GM19351 (cell line): ENCODE data around the gene KRTAP5-9.
"Not testable (repeated sequence)": the region's sequence is repeated elsewhere in the genome, so short reads cannot be mapped to it uniquely, and the experiment has no call there.

ENCODE experiments used
- ATAC-seq: cut with Tn5 transposase; IDR thresholded peaks from one replicate; pipeline ENCODE4 v1.9.1; 2021; ENCODE audit warnings: mild to moderate bottlenecking, moderate library complexity; ENCODE audit not compliant: unreplicated experiment

The KRTAP5-9 gene

GRCh38 chr11:71532036-71532610, 16.1 kb upstream of the KRTAP5-9 start:
- no peak for ATAC-seq

GRCh38 chr11:71534711-71535608, 13.3 kb upstream of the KRTAP5-9 start:
- not testable (repeated sequence) for ATAC-seq

DNA sequence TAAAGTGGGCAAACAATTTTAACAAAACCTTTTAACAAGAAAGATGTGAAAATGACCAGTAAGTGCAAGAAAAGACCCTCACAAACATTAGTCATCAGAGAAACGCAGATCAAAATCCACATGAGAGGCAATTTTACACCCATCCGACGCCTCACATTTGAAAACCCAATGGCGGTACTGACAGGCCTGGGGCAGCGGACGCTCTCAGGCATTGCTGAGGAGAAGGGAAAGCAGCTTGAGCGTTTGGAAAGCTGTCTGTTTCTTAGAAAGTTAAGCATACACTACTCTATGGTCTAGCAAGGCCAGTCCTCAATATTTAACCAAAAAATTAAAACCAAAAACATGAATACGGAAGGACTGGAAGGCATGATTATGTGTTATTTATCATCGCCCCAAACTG, 12.4 kb upstream of the KRTAP5-9 start:
- ATAC-seq = no peak

DNA sequence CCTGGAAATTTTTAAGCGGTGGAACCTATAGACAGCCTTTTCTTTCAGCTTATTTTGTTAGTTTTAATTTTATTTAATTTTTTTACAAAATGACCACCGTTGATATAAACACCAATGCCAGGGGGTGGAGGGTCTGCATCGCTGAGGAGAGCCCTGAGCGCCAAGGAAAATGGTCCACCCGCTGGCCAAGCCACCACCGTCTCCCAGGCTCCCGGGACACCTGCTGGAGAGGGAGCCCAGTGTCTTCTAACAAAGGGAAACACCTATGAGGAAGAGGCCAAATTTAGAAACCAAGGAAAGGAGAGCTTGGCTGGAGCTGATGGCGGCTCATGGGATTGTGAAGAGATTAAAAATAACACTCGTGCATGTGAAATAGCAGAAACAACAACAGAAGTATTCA, 10.7 kb upstream of the KRTAP5-9 start:
- no peak for ATAC-seq

GRCh38 chr11:71537977-71538665, 10.1 kb upstream of the KRTAP5-9 start, which contains the start of gene KRTAP5-8:
Gene KRTAP5-8 (plus strand): TSS chr11:71538025. CDS start chr11:71538056, 31 bp downstream.
- not testable (repeated sequence) for ATAC-seq

- no peak for ATAC-seq
Measured at GRCh38 chr11:71538666-71538990, 9.6 kb upstream of the KRTAP5-9 start.

- ATAC-seq = no peak
Measured at GRCh38 chr11:71539017-71539416, 9.2 kb upstream of the KRTAP5-9 start.

DNA sequence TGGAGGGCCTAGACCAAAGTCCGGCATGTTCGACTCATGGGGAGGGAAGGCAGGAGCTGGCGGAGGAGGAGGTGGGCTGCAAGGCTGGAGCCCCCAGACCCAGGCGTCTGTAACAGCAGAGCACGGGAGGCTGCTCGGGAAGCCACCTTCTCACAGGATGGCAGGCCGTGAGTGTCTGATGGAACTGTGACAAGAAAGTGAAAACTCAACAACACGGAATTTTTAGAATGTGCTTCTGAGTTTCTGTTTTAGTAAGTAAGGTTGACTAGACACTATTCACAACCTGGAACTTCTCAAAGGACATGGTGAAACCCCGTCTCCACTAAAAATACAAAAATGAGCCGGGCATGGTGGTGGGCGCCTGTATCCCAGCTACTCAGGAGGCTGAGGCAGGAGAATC, 8.2 kb upstream of the KRTAP5-9 start:
- peak; percentile 47 for ATAC-seq

- peak; percentile 57 for ATAC-seq
Measured at GRCh38 chr11:71540521-71541304, 7.5 kb upstream of the KRTAP5-9 start.

GRCh38 chr11:71542382-71542781, 5.8 kb upstream of the KRTAP5-9 start:
- no peak for ATAC-seq

DNA sequence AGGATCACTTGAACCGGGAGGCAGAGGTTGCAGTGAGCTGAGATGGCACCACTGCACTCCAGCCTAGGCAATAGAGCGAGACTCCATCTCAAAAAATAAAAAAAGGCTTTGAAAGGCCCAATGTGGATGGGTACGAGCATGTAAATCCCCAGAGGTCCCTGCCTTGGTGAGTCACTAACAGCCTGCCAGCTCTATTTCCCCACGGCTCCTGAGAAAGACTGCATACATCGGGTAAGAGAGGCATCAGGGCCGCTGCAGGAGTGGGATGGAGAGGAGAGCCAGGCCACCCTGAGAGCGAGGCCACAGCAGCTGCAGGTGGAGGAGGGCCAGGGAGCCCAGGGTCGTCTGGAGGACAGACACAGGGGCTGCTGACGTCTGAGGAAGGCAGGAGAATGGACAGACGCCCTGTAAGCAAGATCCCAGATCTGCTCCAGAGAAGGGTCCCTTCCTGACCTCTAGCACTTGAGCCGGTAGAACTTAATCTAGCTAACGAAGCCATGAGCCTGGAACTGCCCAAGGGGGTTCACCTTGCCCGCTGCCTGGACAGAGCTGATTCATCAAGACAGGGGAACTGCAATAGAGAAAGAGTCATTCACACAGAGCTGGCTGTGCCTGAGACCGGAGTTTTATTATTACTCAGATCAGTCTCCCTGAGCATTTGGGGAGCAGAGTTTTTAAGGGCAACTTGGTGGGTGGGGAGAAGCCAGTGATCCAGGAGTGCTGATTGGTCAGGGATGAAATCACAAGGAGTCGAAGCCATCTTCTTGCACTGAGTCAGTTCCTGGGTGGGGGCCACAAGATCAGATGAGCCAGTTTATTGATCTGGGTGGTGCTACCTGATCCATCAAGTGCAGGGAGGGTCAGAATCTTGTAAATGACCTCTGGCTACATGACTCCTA, 5.1 kb upstream of the KRTAP5-9 start:
- no peak for ATAC-seq

DNA sequence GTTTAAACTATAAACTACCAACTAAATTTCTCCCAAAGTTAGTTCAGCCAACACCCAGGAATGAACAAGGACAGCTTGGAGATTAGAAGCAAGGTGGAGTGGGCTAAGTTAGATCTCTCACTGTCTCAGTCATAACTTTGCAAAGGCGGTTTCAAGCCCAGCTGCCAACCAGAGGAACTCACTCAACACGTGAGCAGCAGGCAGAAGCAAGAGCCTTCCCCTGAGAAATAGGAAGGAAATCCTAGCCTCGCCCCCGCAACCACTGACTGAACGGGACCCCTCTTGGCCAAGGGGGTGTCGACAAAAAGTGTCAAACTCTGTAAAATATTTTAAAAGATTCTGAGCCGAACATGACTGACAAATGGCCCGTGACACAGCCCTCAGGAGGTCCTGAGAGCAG, 4.4 kb upstream of the KRTAP5-9 start:
- ATAC-seq = no peak

GRCh38 chr11:71544525-71545214, 3.5 kb upstream of the KRTAP5-9 start:
- no peak for ATAC-seq

DNA sequence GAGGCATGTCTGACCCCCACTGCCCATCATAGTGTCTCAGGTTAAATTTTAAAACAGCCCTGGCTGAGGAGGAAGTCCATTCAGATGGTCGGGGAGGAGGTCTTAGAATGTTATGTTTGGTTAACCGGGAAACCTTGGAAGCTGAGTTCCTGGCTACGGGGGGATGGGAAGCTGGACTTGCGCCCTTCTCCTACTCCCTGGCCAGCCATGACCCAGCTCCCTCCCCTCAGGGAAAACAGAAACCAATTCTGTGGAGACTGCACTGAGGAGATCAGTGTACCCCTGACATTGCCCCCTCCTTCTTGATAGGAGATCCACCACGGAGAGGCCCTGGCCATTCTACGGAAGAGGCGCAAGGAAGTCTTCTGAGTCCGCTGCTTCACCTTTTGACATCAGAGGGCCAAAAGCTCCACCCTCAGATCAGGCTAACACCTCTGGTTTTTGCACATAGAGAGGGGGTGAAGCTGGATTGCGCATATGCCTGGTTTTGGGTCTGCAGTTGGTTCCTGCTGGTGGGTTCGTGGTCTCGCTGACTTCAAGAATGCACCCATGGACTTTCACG, 2.7 kb upstream of the KRTAP5-9 start:
- no peak for ATAC-seq

DNA sequence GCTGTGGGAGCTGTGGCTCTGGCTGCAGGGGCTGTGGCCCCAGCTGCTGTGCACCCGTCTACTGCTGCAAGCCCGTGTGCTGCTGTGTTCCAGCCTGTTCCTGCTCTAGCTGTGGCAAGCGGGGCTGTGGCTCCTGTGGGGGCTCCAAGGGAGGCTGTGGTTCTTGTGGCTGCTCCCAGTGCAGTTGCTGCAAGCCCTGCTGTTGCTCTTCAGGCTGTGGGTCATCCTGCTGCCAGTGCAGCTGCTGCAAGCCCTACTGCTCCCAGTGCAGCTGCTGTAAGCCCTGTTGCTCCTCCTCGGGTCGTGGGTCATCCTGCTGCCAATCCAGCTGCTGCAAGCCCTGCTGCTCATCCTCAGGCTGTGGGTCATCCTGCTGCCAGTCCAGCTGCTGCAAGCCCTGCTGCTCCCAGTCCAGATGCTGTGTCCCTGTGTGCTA, 514 bp downstream of the KRTAP5-9 start:
- no peak for ATAC-seq

DNA sequence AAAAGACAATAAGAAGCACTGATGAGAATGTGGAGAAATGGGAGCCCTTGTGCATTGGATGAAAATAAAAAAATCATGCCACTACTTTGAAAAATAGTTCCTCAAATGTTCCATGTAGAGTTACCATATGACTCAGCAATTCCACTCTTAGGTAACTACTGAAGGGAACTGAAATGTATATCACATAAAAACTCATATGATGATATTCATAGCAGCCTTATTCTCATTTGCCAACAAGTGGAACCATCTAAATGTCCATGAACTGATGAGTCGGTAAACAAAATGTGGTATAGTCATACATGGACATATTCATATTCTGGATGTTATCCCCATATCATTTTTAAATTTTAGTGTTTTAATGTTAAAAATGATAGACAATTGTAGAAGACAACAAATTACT, 3.5 kb downstream of the KRTAP5-9 start:
- no peak for ATAC-seq

DNA sequence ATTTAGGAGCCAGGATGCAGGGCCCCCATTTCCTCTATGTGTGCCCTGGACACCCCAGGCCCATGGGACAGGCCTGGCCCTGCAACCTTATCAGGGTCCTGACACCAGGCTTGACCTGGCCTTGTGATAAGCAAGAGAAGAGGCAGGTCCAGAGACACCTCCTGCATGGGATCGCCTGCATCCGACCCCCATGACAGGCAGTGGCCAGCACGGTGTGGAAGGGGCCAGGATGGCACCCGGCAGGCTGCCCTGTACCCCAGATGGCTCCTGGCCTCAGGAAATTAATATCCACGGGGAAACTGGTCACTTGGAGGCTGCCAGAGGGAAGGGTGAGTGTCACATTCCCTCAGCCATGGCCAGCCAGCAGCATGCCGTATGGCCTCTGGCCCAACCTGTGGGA, 6.8 kb downstream of the KRTAP5-9 start:
- ATAC-seq = no peak

- no peak for ATAC-seq
Measured at GRCh38 chr11:71555508-71555907, 7.3 kb downstream of the KRTAP5-9 start.

DNA sequence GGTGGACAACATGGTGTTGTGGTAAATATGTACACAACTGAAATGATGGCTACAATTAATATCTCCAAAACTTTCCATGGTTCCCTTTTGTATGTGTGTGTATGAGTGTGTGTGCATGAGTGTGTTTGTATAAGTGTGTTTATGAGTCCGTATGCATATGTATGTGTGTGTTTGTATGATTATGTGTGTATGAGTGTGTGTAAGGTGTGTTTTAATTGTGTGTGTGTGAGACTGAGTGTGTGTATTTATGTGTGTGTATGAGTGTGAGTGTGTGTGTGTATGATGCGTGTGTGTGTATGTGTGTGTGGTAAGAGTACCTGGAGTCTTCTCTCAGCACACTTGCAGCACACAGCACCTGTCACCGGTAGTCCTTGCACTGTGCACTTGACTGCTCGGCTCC, 7.8 kb downstream of the KRTAP5-9 start:
- no peak for ATAC-seq
